K562 (cell line): ENCODE results near the gene NBPF8. TPM values are rescaled to one million over a fixed set of nuclear protein-coding genes. Genes with fewer than 3 reads are reported as not detected.
A peak's percentile ranks its signal among the peaks of the same experiment; 100 is the strongest.
"Not testable (repeated sequence)": the region's sequence is repeated elsewhere in the genome, so short reads cannot be mapped to it uniquely, and the experiment has no call there.

Source experiments
- ATAC-seq: fragments of 200-7000 bp; cut with Tn5 transposase; 3 replicates; pipeline ENCODE4 v1.9.1; 2020; ENCODE audit warnings: moderate library complexity
- BruUV-seq: library from RNA; stranded (reverse); fragments of 400-500 nt; replicated peaks from 2 replicates; lab custom pipeline; 2021; lab: Mats Ljungman, UMichigan
- CTCF ChIA-PET: fragments of 300-600 bp; formaldehyde crosslinking; extraction: SDS; loops from one replicate; lab custom pipeline; 2021; ENCODE audit warnings: low intra/inter-chr PET ratio; lab: Yijun Ruan, JAX
- POLR2A ChIA-PET: fragments of 300-600, 350-650 bp; sonication (Branson Sonifier 250); formaldehyde crosslinking; extraction: SDS; loops from one replicate; lab custom pipeline; 2021; ENCODE audit warnings: antibody characterized with exemption, inconsistent platforms; lab: Yijun Ruan, JAX
- DNase-seq, 4 experiments: peaks; one replicate each; pipeline versions ENCODE4 v3.0.0 to v3.0.0-alpha.2; 2011 to 2018; ENCODE audit warnings: low spot score in 3 of 4, mixed read lengths in 3 of 4; ENCODE audit errors: extremely low read depth in 1 of 4
- FAIRE-seq: peaks from 2 replicates; lab custom pipeline; 2011; peaks lifted over from hg19 to GRCh38; lab: Jason Lieb, UNC
- H2AFZ ChIP-seq: 2 replicates; pipeline ENCODE4 v1.6.0; 2011; ENCODE audit warnings: low read depth, low read length, control low read depth, inconsistent platforms
- H3K27ac ChIP-seq: fragments of 200-600 bp; 3 replicates; pipeline ENCODE4 v1.8.0; 2011; ENCODE audit warnings: low read depth, mild to moderate bottlenecking, control low read depth, inconsistent platforms, low read length, moderate library complexity, mixed read lengths; ENCODE audit errors: extremely low read depth
- H3K27me3 ChIP-seq, 2 experiments: fragments of 300-600 bp in 1 of 2; 2 replicates in 1 of 2; 3 replicates in 1 of 2; pipeline versions ENCODE4 v1.6.0 to v1.8.0; 2011; ENCODE audit warnings: inconsistent platforms in 2 of 2, low read length in 2 of 2, mild to moderate bottlenecking in 1 of 2, mixed read lengths in 1 of 2, moderate library complexity in 1 of 2; ENCODE audit not compliant: control insufficient read depth in 2 of 2, insufficient read depth in 2 of 2
- H3K36me3 ChIP-seq: fragments of 300-600 bp; 3 replicates; pipeline ENCODE4 v1.8.0; 2011; ENCODE audit warnings: mild to moderate bottlenecking, low read length, inconsistent platforms; ENCODE audit not compliant: control insufficient read depth, insufficient read depth
- H3K4me1 ChIP-seq, 2 experiments: fragments of 200-600 bp in 1 of 2; replicated peaks in 1 of 2; 2 replicates in 1 of 2; 3 replicates in 1 of 2; pipeline versions ENCODE4 v1.5.1 to v1.8.0; 2011; ENCODE audit warnings: inconsistent platforms in 2 of 2, low read length in 2 of 2, mild to moderate bottlenecking in 1 of 2, mixed read lengths in 1 of 2, moderate library complexity in 1 of 2; ENCODE audit not compliant: control insufficient read depth in 2 of 2, insufficient read depth in 2 of 2
- H3K4me2 ChIP-seq: 2 replicates; pipeline ENCODE4 v1.6.1; 2011; ENCODE audit warnings: low read length, control low read depth, inconsistent platforms, mixed read lengths; ENCODE audit not compliant: insufficient read depth
- H3K4me3 ChIP-seq: fragments of 200-600 bp; sonication (generic), shearing (Covaris generic); 2 replicates; pipeline ENCODE4 v1.5.1; 2016; ENCODE audit warnings: control low read depth, inconsistent platforms
- H3K79me2 ChIP-seq: fragments of 200-600 bp; 3 replicates; pipeline ENCODE4 v1.8.0; 2011; ENCODE audit warnings: low read length, inconsistent platforms; ENCODE audit not compliant: control insufficient read depth, insufficient read depth
- H3K9ac ChIP-seq, 2 experiments: 2 replicates each; pipeline versions ENCODE4 v1.6.0 to v1.6.1; 2011; ENCODE audit warnings: low read depth in 2 of 2, low read length in 2 of 2, control low read depth in 1 of 2, inconsistent platforms in 1 of 2, mild to moderate bottlenecking in 1 of 2, mixed read lengths in 1 of 2; ENCODE audit not compliant: insufficient read depth in 1 of 2
- H3K9me1 ChIP-seq: one replicate; pipeline ENCODE4 v1.6.0; 2011; ENCODE audit warnings: inconsistent platforms, mild to moderate bottlenecking, low read length, moderate library complexity; ENCODE audit not compliant: control insufficient read depth, insufficient read depth
- H3K9me3 ChIP-seq: replicated peaks from 2 replicates; pipeline ENCODE4 v1.5.1; 2011; ENCODE audit warnings: low read depth, low read length, inconsistent platforms; ENCODE audit not compliant: control insufficient read depth, insufficient read depth
- H4K20me1 ChIP-seq: replicated peaks from 2 replicates; pipeline ENCODE4 v1.6.1; 2011; ENCODE audit warnings: low read length, inconsistent platforms, mixed read lengths; ENCODE audit not compliant: control insufficient read depth, insufficient read depth
- NFIC ChIP-seq: fragments of 450-650 bp; IDR thresholded peaks from 2 replicates; pipeline ENCODE4 v1.6.1; 2017; ENCODE audit warnings: mild to moderate bottlenecking, inconsistent platforms
- WGBS: fragments of 100-300 bp; shearing (Covaris generic); methylation state at CpG from one replicate; pipeline ENCODE4 v1.1.6; 2016; ENCODE audit warnings: low coverage, mixed read lengths; ENCODE audit not compliant: insufficient coverage; ENCODE audit errors: missing lambda C conversion rate; 5-methylcytosine and 5-hydroxymethylcytosine counted together
- in situ Hi-C: fragments of 300-500 bp; cut with MboI; formaldehyde crosslinking; loops from 4 replicates; pipeline ENCODE4 v1.15.0; 2018; ENCODE audit warnings: inconsistent platforms, mixed read lengths
- intact Hi-C: fragments of 100-400 bp; cut with micrococcal nuclease; formaldehyde crosslinking; loops from 2 replicates; pipeline ENCODE4 v1.14.2; 2022
- polyA plus RNA-seq, 8 experiments: library from polyadenylated mRNA; depleted of rRNA in 4 of 8; stranded (reverse) in 5 of 8; unstranded in 3 of 8; fragments of >200 nt; fragmentation: Nextera tagmentation in 2 of 8; fragmentation: Illumina TruSeq in 1 of 8; extraction: Ambion mirVana in 2 of 8; extraction: Trizol in 1 of 8; gene quantifications; 2 replicates each; pipeline versions ENCODE4 v1.2.1 to v1.2.3, GENCODE V29; 2011 to 2014; ENCODE audit warnings: inconsistent platforms in 1 of 8, missing spikeins in 1 of 8
- total RNA-seq, 7 experiments: library from RNA; depleted of rRNA in 6 of 7; stranded (reverse); fragments of >200 nt in 6 of 7; fragmentation: Illumina TruSeq in 2 of 7; extraction: Trizol in 2 of 7; gene quantifications; 2 replicates each; pipeline versions ENCODE4 v1.2.1 to v1.2.3, GENCODE V29; 2011 to 2021; ENCODE audit warnings: low replicate concordance in 1 of 7
- TF ChIP-seq, protein P1 (sequence below): sonication (generic); formaldehyde crosslinking; IDR thresholded peaks from 2 replicates; pipeline ENCODE4 v1.8.1; 2023; ENCODE audit warnings: mild to moderate bottlenecking, missing genetic modification reagents

NBPF8 gene
- total and polyA plus RNA-seq, 9 of the 15 experiments (the other 6 are each of a cell fraction or from before 2014, with no cell fraction given): 1.7 to 14.7 (median 7.1) TPM

DNA sequence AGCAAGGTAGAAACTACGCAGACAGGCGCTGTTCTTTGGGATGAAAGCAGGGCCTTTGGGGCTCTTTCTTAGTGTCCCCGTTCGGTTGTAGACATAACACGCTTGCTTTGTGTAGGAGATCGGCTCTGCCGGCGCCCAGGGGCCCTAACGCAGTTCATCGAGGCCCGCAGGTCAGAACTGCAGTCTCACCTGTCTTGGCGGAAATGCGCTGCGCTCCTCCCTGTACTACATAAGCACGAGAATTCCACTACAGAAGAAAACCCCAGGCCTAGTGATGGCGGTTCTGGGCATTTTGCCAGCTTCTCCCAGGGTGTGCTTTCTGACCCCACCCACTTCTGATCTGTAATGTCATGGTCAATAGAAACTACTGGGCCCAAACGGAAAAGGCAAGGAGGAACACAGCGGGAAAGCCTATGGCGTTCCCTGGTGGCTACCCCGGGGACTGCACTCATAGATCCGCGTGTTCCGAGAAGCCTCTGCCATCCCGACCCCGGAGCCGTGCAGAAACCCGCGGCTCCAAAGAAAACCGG is 26.2 kb upstream of the NBPF8 start:
- H2AFZ ChIP-seq, H3K4me2 ChIP-seq, POLR2A ChIA-PET, intact Hi-C loops, in situ Hi-C loops, CTCF ChIA-PET, H3K27ac ChIP-seq, H3K9me1 ChIP-seq, H3K27me3 ChIP-seq, FAIRE-seq, H3K9me3 ChIP-seq, ATAC-seq, H3K4me1 ChIP-seq, BruUV-seq, H3K36me3 ChIP-seq, H3K79me2 ChIP-seq, H4K20me1 ChIP-seq, H3K4me3 ChIP-seq, H3K9ac ChIP-seq: not testable (repeated sequence)
- WGBS: 57% methylated on average over 6 of the region's 29 CpGs
- peak in 1 of 4 experiments; percentile 12 for DNase-seq
- TF ChIP-seq NFIC: peak; percentile 63
- TF ChIP-seq, protein P1, sequence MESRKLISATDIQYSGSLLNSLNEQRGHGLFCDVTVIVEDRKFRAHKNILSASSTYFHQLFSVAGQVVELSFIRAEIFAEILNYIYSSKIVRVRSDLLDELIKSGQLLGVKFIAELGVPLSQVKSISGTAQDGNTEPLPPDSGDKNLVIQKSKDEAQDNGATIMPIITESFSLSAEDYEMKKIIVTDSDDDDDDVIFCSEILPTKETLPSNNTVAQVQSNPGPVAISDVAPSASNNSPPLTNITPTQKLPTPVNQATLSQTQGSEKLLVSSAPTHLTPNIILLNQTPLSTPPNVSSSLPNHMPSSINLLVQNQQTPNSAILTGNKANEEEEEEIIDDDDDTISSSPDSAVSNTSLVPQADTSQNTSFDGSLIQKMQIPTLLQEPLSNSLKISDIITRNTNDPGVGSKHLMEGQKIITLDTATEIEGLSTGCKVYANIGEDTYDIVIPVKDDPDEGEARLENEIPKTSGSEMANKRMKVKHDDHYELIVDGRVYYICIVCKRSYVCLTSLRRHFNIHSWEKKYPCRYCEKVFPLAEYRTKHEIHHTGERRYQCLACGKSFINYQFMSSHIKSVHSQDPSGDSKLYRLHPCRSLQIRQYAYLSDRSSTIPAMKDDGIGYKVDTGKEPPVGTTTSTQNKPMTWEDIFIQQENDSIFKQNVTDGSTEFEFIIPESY: peak; percentile 65

DNA sequence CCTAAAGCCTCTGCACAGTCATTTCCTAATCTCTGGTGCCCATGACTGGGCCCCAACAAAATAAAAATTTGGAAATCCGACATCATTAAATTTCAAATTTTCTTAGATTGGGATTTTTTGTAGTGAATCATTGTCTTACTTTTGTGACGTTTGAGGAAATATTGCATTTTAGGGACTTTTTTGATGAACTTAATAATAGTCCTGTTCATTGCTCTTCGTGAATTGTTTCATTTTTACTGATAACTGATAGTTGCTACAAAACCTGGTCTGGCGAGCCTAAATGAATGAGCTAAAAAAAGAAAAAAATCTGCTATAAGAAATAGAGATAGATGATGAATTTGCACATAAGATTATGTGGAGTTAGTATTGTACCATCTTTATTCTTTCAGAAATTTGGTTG is 23.5 kb upstream of the NBPF8 start:
- H3K4me2 ChIP-seq, H3K4me3 ChIP-seq, H3K9me1 ChIP-seq, H3K9me3 ChIP-seq, ATAC-seq, DNase-seq, H2AFZ ChIP-seq, H3K36me3 ChIP-seq, H3K4me1 ChIP-seq, BruUV-seq, H3K79me2 ChIP-seq, intact Hi-C loops, FAIRE-seq, H3K9ac ChIP-seq, H4K20me1 ChIP-seq, H3K27me3 ChIP-seq, in situ Hi-C loops, CTCF ChIA-PET, H3K27ac ChIP-seq, POLR2A ChIA-PET: not testable (repeated sequence)
- 15% methylated on average over 3 of the region's 4 CpGs for WGBS
